Measurements from ENCODE around the gene PCBP3. TPM values are rescaled to one million over a fixed set of nuclear protein-coding genes. Genes with fewer than 3 reads are reported as not detected.

The PCBP3 gene
- total RNA-seq, 2 donors from 2014 or later: 2.1 to 5.3 TPM

DNA sequence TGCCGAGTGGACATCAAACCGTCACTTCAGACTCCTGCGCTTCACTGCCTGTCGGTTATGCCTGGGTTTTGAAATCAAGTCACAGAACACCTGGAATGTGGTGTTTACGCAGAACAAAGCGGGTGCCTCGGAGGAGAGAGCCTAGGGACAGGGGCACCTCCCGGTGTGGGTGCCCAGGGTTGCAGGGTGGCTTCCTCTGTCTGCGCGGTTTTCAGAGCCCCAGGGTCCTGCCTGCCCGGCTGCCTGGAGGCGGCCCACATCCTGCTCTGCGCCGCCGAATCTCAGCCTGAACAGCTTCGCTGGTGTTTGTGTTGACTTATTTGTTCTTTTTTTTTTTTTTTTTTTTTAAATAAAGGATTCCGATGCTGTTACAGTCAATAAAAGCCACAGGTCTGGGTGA, 224.6 kb downstream of the PCBP3 start:
- no peak for DNase-seq
- Histone ChIP-seq H3K4me1 (no peaks in the 10 kb centered on the region), H3K27ac (no peak overlapping the region), H3K9me3 (no peaks in the 10 kb centered on the region), H3K27me3 (no peaks in the 10 kb centered on the region), H3K4me3 (no peak overlapping the region), H3K36me3 (no peaks in the 10 kb centered on the region), H3K9ac (ENCODE audit: low read depth in 2 of 2, low read length in 2 of 2) (no peak overlapping the region)
- TF ChIP-seq, protein P1, sequence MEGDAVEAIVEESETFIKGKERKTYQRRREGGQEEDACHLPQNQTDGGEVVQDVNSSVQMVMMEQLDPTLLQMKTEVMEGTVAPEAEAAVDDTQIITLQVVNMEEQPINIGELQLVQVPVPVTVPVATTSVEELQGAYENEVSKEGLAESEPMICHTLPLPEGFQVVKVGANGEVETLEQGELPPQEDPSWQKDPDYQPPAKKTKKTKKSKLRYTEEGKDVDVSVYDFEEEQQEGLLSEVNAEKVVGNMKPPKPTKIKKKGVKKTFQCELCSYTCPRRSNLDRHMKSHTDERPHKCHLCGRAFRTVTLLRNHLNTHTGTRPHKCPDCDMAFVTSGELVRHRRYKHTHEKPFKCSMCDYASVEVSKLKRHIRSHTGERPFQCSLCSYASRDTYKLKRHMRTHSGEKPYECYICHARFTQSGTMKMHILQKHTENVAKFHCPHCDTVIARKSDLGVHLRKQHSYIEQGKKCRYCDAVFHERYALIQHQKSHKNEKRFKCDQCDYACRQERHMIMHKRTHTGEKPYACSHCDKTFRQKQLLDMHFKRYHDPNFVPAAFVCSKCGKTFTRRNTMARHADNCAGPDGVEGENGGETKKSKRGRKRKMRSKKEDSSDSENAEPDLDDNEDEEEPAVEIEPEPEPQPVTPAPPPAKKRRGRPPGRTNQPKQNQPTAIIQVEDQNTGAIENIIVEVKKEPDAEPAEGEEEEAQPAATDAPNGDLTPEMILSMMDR (IDR thresholded peaks at IDR 0.05): no peak
- intact Hi-C loops (cut with DNase I): no loop called here

DNA sequence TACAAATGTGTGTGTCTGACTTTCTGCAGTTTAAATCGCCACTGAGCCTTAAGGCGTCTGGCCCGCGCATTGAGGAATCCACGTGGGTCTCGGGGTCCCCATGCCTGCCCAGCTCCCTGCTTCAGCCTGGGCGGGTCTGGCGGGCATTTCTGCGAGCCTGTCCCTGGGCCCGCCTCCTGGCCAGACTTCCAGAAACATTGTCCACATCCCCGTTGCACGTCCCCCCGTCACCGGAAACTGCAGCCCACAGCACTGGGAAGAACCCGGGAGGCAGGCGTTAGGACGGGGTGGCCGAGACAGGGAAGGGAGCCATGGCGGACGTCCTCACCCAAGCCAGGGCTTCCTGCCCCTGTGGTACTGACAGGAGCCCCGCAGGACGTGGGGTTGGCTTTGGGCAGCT, 225.0 kb downstream of the PCBP3 start:
- intact Hi-C loops (cut with DNase I): no loop called here
- no peaks in the 10 kb centered on the region for H3K4me1 ChIP-seq
- H3K9ac ChIP-seq (ENCODE audit: low read depth in 2 of 2, low read length in 2 of 2): no peak overlapping the region
- H3K9me3 ChIP-seq: no peaks in the 10 kb centered on the region
- H3K27me3 ChIP-seq: no peaks in the 10 kb centered on the region
- no peak overlapping the region for H3K4me3 ChIP-seq
- H3K27ac ChIP-seq: no peak overlapping the region
- no peak for DNase-seq
- no peaks in the 10 kb centered on the region for H3K36me3 ChIP-seq
- TF ChIP-seq, protein P1 (IDR thresholded peaks at IDR 0.05): no peak

DNA sequence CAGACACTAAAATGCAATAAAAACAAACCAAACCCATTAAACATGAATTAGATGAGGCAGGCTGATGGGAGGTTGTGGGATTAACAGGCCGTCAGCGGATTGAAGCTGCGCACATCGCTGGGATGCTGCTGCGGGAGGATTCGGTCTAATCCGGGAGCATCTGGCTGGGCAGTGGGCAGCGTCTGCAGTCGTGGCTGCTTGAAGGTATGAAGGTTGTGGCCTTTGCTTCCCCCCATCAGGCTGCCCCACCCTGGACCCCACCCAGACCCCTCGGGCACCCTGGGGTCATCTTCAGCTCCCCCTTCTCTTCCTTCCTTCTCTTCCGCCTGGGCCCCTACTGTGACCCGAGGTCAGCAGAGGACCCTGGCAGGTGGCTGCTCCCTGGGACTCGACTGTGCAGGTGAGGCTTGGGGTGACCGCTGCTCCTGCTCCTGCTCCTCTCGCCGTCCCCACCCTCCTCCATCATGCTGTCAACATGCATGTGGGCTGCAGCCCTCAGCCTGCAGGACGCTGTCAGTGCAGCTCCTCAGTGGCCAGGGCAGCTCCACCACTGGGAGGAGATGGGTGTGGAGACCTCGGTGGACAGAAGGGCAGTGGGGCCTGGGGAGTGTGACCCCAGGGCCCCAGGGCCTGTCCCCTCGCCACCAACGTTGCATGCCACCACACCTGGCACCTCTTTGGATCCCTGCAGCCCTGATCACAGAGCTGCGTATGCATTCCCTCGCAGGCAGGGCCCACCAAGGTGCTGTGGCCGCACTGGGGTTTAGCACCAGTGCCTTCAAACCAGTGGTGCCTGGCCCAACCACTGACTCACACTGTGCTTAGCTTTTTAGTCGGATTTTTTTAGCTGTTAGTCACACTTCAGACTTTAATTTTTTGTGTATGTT, 225.8 kb downstream of the PCBP3 start:
- no peak for DNase-seq
- Histone ChIP-seq H3K9ac (ENCODE audit: low read depth in 2 of 2, low read length in 2 of 2) (no peak overlapping the region), H3K4me1 (no peaks in the 10 kb centered on the region), H3K9me3 (no peaks in the 10 kb centered on the region), H3K36me3 (no peaks in the 10 kb centered on the region), H3K4me3 (no peak overlapping the region), H3K27me3 (no peaks in the 10 kb centered on the region), H3K27ac (no peak overlapping the region)
- TF ChIP-seq, protein P1 (IDR thresholded peaks at IDR 0.05): no peak
- intact Hi-C loops (cut with DNase I): no loop called here

DNA sequence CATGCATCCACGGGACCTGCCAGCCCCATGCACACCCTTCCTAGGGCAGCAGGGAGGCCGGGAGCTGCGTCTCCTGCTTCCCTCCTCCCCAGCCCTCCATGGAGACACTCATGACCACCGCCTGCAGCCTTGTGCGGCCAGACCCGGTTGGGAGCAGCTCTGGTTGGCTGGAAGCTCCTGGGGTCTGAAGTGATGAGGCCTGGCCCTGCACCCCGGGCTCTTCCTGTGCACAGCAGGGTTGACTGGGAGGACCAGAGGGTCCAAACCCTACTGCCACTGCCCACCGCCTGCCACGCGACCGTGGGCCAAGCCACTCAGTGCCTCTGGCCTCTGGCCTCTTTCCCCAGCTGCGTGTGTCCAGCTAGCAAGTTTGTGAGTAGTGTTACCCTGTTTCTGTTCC, 226.9 kb downstream of the PCBP3 start:
- Histone ChIP-seq H3K4me1 (no peaks in the 10 kb centered on the region), H3K4me3 (no peak overlapping the region), H3K9ac (ENCODE audit: low read depth in 2 of 2, low read length in 2 of 2) (no peak overlapping the region), H3K9me3 (no peaks in the 10 kb centered on the region), H3K27ac (no peak overlapping the region), H3K27me3 (no peaks in the 10 kb centered on the region), H3K36me3 (no peaks in the 10 kb centered on the region)
- DNase-seq: no peak
- intact Hi-C loops (cut with DNase I): no loop called here
- TF ChIP-seq, protein P1 (IDR thresholded peaks at IDR 0.05): no peak

DNA sequence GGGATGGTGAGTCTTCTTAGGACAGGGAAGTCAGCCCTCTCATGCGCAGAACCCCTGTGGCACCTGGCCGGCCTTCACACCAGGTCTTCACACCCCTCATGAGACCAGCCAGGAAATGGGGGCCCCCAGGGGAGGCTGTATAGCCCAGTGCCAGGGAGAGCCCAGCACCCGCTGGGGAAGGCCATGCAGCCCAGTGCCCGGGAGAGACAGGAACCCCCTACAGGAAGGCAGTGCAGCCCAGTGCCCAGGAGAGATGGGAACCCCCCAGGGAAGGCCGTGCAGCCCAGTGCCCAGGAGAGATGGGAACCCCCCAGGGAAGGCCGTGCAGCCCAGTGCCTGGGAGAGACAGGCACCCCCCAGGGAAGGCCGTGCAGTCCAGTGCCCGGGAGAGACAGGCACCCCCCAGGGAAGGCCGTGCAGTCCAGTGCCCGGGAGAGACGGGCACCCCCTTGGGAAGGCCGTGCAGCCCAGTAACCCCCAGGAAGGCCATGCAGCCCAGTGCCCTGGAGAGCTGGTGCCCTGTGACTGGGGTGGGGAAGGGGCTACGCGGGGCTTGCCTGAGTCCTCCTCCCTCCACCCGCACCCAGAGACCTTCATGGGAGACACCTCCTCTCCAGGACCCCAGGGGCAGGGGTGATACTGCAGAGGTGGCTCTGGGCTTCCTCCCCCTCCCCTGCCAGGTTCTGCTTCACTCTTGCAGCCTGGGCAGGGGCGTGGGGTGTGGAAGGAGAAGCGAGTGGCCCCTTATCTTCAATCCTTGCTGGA, 227.5 kb downstream of the PCBP3 start:
- Histone ChIP-seq H3K9me3 (no peaks in the 10 kb centered on the region), H3K4me1 (no peaks in the 10 kb centered on the region), H3K27ac (no peak overlapping the region), H3K9ac (ENCODE audit: low read depth in 2 of 2, low read length in 2 of 2) (no peak overlapping the region), H3K36me3 (no peaks in the 10 kb centered on the region), H3K27me3 (no peaks in the 10 kb centered on the region), H3K4me3 (no peak overlapping the region)
- TF ChIP-seq, protein P1 (IDR thresholded peaks at IDR 0.05): no peak
- no peak for DNase-seq
- intact Hi-C loops (cut with DNase I): no loop called here
